Measurements from ENCODE around the gene CAPN10. TPM values are rescaled to one million over a fixed set of nuclear protein-coding genes. Genes with fewer than 3 reads are reported as not detected.

Gene CAPN10
- total and polyA plus RNA-seq, 9 donors, result 2.2 to 34.3 (median 25.1) TPM

GRCh38 chr2:240601061-240601830 is 14.7 kb downstream of the CAPN10 start:
- WGBS, 3 donors, result 73 to 84% (median 79%) methylated on average over 19 to 20 of the region's 20 CpGs
- no peaks in the 10 kb centered on the region for H3K36me3 ChIP-seq
- DNase-seq, result peak in 3 of 5 donors; percentile 11 to 30 (median 12)

DNA sequence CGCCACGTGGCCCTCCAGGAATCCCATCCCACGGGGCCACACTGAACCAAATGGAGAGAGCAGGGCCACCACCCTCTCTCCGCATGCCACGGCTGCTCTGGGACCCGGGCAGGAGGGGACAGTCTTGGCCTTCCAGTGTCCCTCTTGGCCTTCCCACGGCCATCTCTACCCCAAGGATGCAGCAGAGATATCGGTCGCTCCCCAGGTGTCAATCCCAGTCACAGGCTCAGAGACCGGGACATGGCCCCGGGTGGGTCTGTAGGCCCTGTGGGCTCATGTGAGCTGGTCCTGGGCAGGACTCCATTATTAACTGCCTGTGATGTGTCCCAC is 15.3 kb downstream of the CAPN10 start:
- WGBS, 3 donors, result 88 to 91% (median 90%) methylated on average over 10 to 11 of the region's 11 CpGs
- Histone ChIP-seq H3K36me3 (no peaks in the 10 kb centered on the region), H3K27ac (no peak overlapping the region), H3K4me3 (no peak overlapping the region), H3K27me3 (no peaks in the 10 kb centered on the region), H3K9me3 (no peaks in the 10 kb centered on the region), H3K4me1 (ENCODE audit: insufficient read depth) (no peaks in the 10 kb centered on the region)
- peak in 3 of 5 donors; percentile 12 to 24 (median 13) for DNase-seq
- TF ChIP-seq EP300 (IDR thresholded peaks at IDR 0.05) (no peak), CTCF (IDR thresholded peaks at IDR 0.05) (no peak)
- intact Hi-C loops (cut with DNase I), result no loop called here

More at GRCh38 chr2:240601061-240601830, 14.7 kb downstream of the CAPN10 start:
- Histone ChIP-seq H3K4me3 (no peak overlapping the region), H3K4me1 (ENCODE audit: insufficient read depth) (no peaks in the 10 kb centered on the region), H3K27ac (no peak overlapping the region), H3K9me3 (no peaks in the 10 kb centered on the region), H3K27me3 (no peaks in the 10 kb centered on the region)
- intact Hi-C loops (cut with DNase I), result no loop called here
- TF ChIP-seq EP300 (IDR thresholded peaks at IDR 0.05) (no peak), CTCF (IDR thresholded peaks at IDR 0.05) (no peak), POLR2A (IDR thresholded peaks at IDR 0.05) (no peak)

DNA sequence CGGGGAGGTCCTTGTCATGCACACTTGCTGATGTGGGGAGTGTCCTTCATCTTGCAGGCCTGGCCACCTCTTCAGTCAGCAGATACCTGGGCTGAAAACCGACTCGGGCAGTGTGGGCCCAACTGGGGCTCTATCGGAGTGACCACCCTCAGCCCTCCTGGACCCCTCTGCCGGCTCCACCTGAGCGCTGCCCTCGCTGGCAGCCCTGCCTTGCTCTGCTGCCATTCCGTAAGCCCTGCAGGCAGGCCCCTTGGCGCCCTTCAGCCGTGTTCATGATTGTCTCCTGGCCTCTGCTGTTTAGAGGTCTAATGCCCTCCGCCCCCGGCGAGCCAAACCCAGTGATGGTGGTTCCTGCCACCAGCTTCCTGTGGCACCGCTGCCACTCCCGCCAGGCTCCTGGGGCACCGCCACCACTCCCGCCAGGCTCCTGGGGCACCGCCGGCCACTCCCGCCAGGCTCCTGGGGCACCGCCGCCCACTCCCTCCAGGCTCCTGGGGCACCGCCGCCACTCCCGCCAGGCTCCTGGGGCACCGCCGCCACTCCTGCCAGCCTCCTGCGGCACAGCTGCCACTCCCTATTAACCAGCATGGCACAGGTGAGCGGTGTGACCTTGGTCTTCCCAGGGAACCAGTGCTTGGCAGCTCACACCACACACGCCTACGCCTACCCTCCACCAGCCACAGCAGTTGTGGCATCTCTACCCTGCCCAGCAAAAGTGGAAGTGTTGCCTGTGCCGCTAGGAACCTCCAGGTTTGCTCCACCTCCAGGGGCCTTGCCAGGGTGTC is 15.9 kb downstream of the CAPN10 start:
- no peak overlapping the region for H3K4me3 ChIP-seq
- no peaks in the 10 kb centered on the region for H3K27me3 ChIP-seq
- DNase-seq, result peak in 3 of 5 donors; percentile 13 to 33 (median 14)
- intact Hi-C loops (cut with DNase I), result no loop called here
- TF ChIP-seq CTCF (IDR thresholded peaks at IDR 0.05) (no peak), POLR2A (IDR thresholded peaks at IDR 0.05) (no peak), EP300 (IDR thresholded peaks at IDR 0.05) (no peak)
- H3K9me3 ChIP-seq, result no peaks in the 10 kb centered on the region
- no peak overlapping the region for H3K27ac ChIP-seq
- WGBS, 3 donors, result 89 to 90% (median 90%) methylated on average over 32 of the region's 32 CpGs
- H3K4me1 ChIP-seq (ENCODE audit: insufficient read depth), result no peaks in the 10 kb centered on the region
- H3K36me3 ChIP-seq, result no peaks in the 10 kb centered on the region

GRCh38 chr2:240603081-240603835 is 16.7 kb downstream of the CAPN10 start:
- H3K4me3 ChIP-seq, result no peak overlapping the region
- WGBS, 3 donors, result 86 to 92% (median 89%) methylated on average over 22 of the region's 22 CpGs
- no peaks in the 10 kb centered on the region for H3K36me3 ChIP-seq
- H3K4me1 ChIP-seq (ENCODE audit: insufficient read depth), result no peaks in the 10 kb centered on the region
- intact Hi-C loops (cut with DNase I), result no loop called here
- DNase-seq, result peak in 3 of 5 donors; percentile 11 to 33 (median 12)
- TF ChIP-seq CTCF (IDR thresholded peaks at IDR 0.05), result no peak
- no peak for TF ChIP-seq POLR2A (IDR thresholded peaks at IDR 0.05)
- no peak for TF ChIP-seq EP300 (IDR thresholded peaks at IDR 0.05)
- no peaks in the 10 kb centered on the region for H3K9me3 ChIP-seq
- H3K27me3 ChIP-seq, result no peaks in the 10 kb centered on the region
- no peak overlapping the region for H3K27ac ChIP-seq

Measured in ovary (tissue), 9 donors.